ENCODE data around the gene TAS2R20.

GRCh38 chr12:11040162-11040561 lies 42.1 kb upstream of the TAS2R20 start:
- TF ChIP-seq CTCF (conservative IDR thresholded peaks at IDR 0.05; ENCODE audit: low read depth, low read length) (no peak), CHD1 (IDR thresholded peaks at IDR 0.05; ENCODE audit: low read depth, low read length) (no peak), MXI1 (IDR thresholded peaks at IDR 0.05; ENCODE audit: borderline replicate concordance, low read depth, low read length) (no peak), MAFK (IDR thresholded peaks at IDR 0.05; ENCODE audit: low read depth, low read length) (no peak), RAD21 (IDR thresholded peaks at IDR 0.05; ENCODE audit: low read length) (no peak), POLR2A (IDR thresholded peaks at IDR 0.05; ENCODE audit: low read depth, low read length) (no peak), RCOR1 (IDR thresholded peaks at IDR 0.05; ENCODE audit: insufficient replicate concordance, low read length) (no peak), BHLHE40 (IDR thresholded peaks at IDR 0.05; ENCODE audit: low read depth, low read length) (no peak), ELK1 (IDR thresholded peaks at IDR 0.05; ENCODE audit: borderline replicate concordance, low read depth, low read length) (no peak)
